Limb (tissue), 2 donors: Measurements from ENCODE around the gene DDX10.

Experiments
- DNase-seq, 2 donors: peaks; one replicate each; pipeline ENCODE4 v3.0.0-alpha.2; 2016; ENCODE audit errors: extremely low spot score in 2 of 2

DDX10 gene

GRCh38 chr11:108937746-108938145 is 272.9 kb downstream of the DDX10 start:
- no peak for DNase-seq

- DNase-seq: no peak
These were observed 273.7 kb downstream of the DDX10 start for GRCh38 chr11:108938604-108939003.

- DNase-seq: no peak
These were observed 274.3 kb downstream of the DDX10 start for GRCh38 chr11:108939135-108939534.

GRCh38 chr11:108943853-108944252 is 279.0 kb downstream of the DDX10 start:
- no peak for DNase-seq

GRCh38 chr11:108944471-108945178 is 279.8 kb downstream of the DDX10 start:
- DNase-seq: no peak

- no peak for DNase-seq
These were observed 280.5 kb downstream of the DDX10 start for GRCh38 chr11:108945341-108945740.

GRCh38 chr11:108947654-108948570 is 283.0 kb downstream of the DDX10 start:
- DNase-seq: no peak

GRCh38 chr11:108958368-108959104 is 293.7 kb downstream of the DDX10 start:
- DNase-seq: no peak

GRCh38 chr11:108959105-108959761 is 294.4 kb downstream of the DDX10 start:
- DNase-seq: no peak

GRCh38 chr11:108959874-108960273 is 295.0 kb downstream of the DDX10 start:
- DNase-seq: no peak

GRCh38 chr11:108960501-108960900 is 295.6 kb downstream of the DDX10 start:
- DNase-seq: no peak

GRCh38 chr11:108961095-108961494 is 296.2 kb downstream of the DDX10 start:
- DNase-seq: no peak

- no peak for DNase-seq
These were observed 298.2 kb downstream of the DDX10 start for GRCh38 chr11:108963118-108963517.

- no peak for DNase-seq
These were observed 300.6 kb downstream of the DDX10 start for GRCh38 chr11:108965306-108966001.

GRCh38 chr11:108966206-108966605 is 301.3 kb downstream of the DDX10 start:
- DNase-seq: no peak

GRCh38 chr11:108966978-108967377 is 302.1 kb downstream of the DDX10 start:
- DNase-seq: no peak

GRCh38 chr11:108967571-108967970 is 302.7 kb downstream of the DDX10 start:
- peak; percentile 43 to 58 for DNase-seq

GRCh38 chr11:108970221-108970991 is 305.5 kb downstream of the DDX10 start:
- DNase-seq: no peak

- DNase-seq: no peak
These were observed 308.7 kb downstream of the DDX10 start for GRCh38 chr11:108973402-108974162.
